ENCODE results near the gene RAPH1.
"Not testable (repeated sequence)": the region's sequence is repeated elsewhere in the genome, so short reads cannot be mapped to it uniquely, and the experiment has no call there.

RAPH1 gene

GRCh38 chr2:203549406-203549805 is 14.3 kb upstream of the RAPH1 start:
- no peak for TF ChIP-seq CTCF (IDR thresholded peaks at IDR 0.05)
- H3K27ac ChIP-seq = no peak overlapping the region
- H3K4me3 ChIP-seq = no peak overlapping the region
- DNase-seq (ENCODE audit: low spot score) = no peak

- DNase-seq (ENCODE audit: low spot score) = no peak
- no peak for TF ChIP-seq CTCF (IDR thresholded peaks at IDR 0.05)
- Histone ChIP-seq H3K4me3 (no peak overlapping the region), H3K27ac (no peak overlapping the region)
Observed at GRCh38 chr2:203548887-203549286, 13.8 kb upstream of the RAPH1 start.

GRCh38 chr2:203547356-203547755 is 12.3 kb upstream of the RAPH1 start:
- Histone ChIP-seq H3K27ac (no peak overlapping the region), H3K4me3 (no peak overlapping the region)
- no peak for TF ChIP-seq CTCF (IDR thresholded peaks at IDR 0.05)
- DNase-seq (ENCODE audit: low spot score) = no peak

GRCh38 chr2:203544402-203544801 is 9.3 kb upstream of the RAPH1 start:
- DNase-seq (ENCODE audit: low spot score) = no peak
- no peak overlapping the region for H3K27ac ChIP-seq
- H3K4me3 ChIP-seq = no peak overlapping the region
- TF ChIP-seq CTCF (IDR thresholded peaks at IDR 0.05) = no peak

- no peak for TF ChIP-seq CTCF (IDR thresholded peaks at IDR 0.05)
- H3K4me3 ChIP-seq = no peak overlapping the region
- DNase-seq (ENCODE audit: low spot score) = no peak
- no peak overlapping the region for H3K27ac ChIP-seq
Observed at GRCh38 chr2:203543898-203544328, 8.8 kb upstream of the RAPH1 start.

- DNase-seq (ENCODE audit: low spot score); H3K27ac ChIP-seq; H3K4me3 ChIP-seq: not testable (repeated sequence)
Observed at GRCh38 chr2:203540598-203540997, 5.5 kb upstream of the RAPH1 start.

- H3K4me3 ChIP-seq; H3K27ac ChIP-seq; DNase-seq (ENCODE audit: low spot score): not testable (repeated sequence)
Observed at GRCh38 chr2:203538237-203538636, 3.1 kb upstream of the RAPH1 start.

- not testable (repeated sequence) for DNase-seq (ENCODE audit: low spot score)
Observed at GRCh38 chr2:203536586-203536951, 1.5 kb upstream of the RAPH1 start.

More at GRCh38 chr2:203536586-203536951, 1.5 kb upstream of the RAPH1 start:
- not testable (repeated sequence) for H3K4me3 ChIP-seq, H3K27ac ChIP-seq

All from coronary artery (tissue), 2 donors.